ENCODE data around the gene TTBK2.

DNA sequence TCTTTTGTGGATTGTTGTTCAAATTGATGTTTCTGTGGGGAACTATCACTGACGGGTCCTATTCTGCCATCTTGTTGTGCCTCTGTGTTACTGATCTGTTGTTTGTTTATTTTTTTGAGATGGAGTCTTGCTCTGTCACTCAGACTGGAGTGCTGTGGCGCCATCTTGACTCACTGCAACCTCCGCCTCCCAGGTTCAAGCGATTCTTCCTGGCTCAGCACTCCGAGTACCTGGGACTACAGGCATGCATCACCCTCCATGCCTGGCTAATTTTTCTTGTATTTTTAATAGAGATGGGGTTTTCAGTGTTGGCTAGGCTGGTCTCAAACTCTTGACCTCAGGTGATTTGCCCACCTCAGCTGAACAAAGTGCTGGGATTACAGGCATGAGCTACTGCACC, 215.2 kb downstream of the TTBK2 start:
- TF ChIP-seq POLR2A (IDR thresholded peaks at IDR 0.05), result no peak
- TF ChIP-seq, protein P1, sequence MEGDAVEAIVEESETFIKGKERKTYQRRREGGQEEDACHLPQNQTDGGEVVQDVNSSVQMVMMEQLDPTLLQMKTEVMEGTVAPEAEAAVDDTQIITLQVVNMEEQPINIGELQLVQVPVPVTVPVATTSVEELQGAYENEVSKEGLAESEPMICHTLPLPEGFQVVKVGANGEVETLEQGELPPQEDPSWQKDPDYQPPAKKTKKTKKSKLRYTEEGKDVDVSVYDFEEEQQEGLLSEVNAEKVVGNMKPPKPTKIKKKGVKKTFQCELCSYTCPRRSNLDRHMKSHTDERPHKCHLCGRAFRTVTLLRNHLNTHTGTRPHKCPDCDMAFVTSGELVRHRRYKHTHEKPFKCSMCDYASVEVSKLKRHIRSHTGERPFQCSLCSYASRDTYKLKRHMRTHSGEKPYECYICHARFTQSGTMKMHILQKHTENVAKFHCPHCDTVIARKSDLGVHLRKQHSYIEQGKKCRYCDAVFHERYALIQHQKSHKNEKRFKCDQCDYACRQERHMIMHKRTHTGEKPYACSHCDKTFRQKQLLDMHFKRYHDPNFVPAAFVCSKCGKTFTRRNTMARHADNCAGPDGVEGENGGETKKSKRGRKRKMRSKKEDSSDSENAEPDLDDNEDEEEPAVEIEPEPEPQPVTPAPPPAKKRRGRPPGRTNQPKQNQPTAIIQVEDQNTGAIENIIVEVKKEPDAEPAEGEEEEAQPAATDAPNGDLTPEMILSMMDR (IDR thresholded peaks at IDR 0.05), result no peak

All from body of pancreas (tissue), 4 donors.